Right cardiac atrium (tissue), 5 donors: ENCODE results near the gene MOSPD2. TPM values are rescaled to one million over a fixed set of nuclear protein-coding genes. Genes with fewer than 3 reads are reported as not detected.

Experiments used
- ATAC-seq, 2 donors: fragments of 200-7000 bp; cut with Tn5 transposase; one replicate each; pipeline versions ENCODE4 v1.8.0 to v1.9.1; 2020; ENCODE audit warnings: moderate library complexity in 2 of 2, mild to moderate bottlenecking in 1 of 2
- DNase-seq, 3 donors: peaks; one replicate each; pipeline ENCODE4 v3.0.0-alpha.2; 2020
- H3K27ac ChIP-seq: one replicate; pipeline ENCODE4 v1.5.1; 2013; ENCODE audit warnings: mild to moderate bottlenecking, low read length, control low read depth, moderate library complexity
- H3K27me3 ChIP-seq: one replicate; pipeline ENCODE4 v1.6.1; 2013; ENCODE audit not compliant: control insufficient read depth, insufficient read depth
- H3K4me1 ChIP-seq: one replicate; pipeline ENCODE4 v1.6.1; 2013; ENCODE audit warnings: low read length; ENCODE audit not compliant: control insufficient read depth, insufficient read depth
- H3K4me3 ChIP-seq: one replicate; pipeline ENCODE4 v1.5.1; 2013; ENCODE audit warnings: low read length, control low read depth
- H3K9me3 ChIP-seq: one replicate; pipeline ENCODE4 v1.6.1; 2013; ENCODE audit warnings: low read length; ENCODE audit not compliant: control insufficient read depth
- WGBS: extraction: QIAGEN DNeasy Blood & Tissue Kit; methylation state at CpG from one replicate; pipeline ENCODE4 v1.1.7; 2013; 5-methylcytosine and 5-hydroxymethylcytosine counted together
- intact Hi-C, 4 donors: fragments of 100-400 bp; cut with DNase I; formaldehyde crosslinking; loops; one replicate each; pipeline versions ENCODE4 v1.11.0 to v1.14.0; 2022 to 2023
- polyA plus RNA-seq: library from polyadenylated mRNA; stranded (reverse); fragments of 200-250 nt; gene quantifications from one replicate; pipeline ENCODE4 v1.2.3, GENCODE V29; 2013
- total RNA-seq, 4 donors: library from RNA; stranded (reverse); fragmentation: NEBNext Ultra II Directional; extraction: Animal tissue kit (Norgen Biotek cat#: 25700); gene quantifications; one replicate each; pipeline ENCODE4 v1.2.1, GENCODE V29; 2021
- donor health status: healthy with polysubstance abuse.
- donor health status: DM: no; HTN: yes; CAD: no.
- donor health status: DM: no; HTN: no; CAD: no.
- donor health status: DM: no; HTN: yes; CAD: no; lungs with severe emphysema.
- donor health status: DM: yes; HTN: yes; CAD: no.

MOSPD2 gene
- total and polyA plus RNA-seq, 5 donors: 2.8 to 8.1 (median 6.9) TPM

DNA sequence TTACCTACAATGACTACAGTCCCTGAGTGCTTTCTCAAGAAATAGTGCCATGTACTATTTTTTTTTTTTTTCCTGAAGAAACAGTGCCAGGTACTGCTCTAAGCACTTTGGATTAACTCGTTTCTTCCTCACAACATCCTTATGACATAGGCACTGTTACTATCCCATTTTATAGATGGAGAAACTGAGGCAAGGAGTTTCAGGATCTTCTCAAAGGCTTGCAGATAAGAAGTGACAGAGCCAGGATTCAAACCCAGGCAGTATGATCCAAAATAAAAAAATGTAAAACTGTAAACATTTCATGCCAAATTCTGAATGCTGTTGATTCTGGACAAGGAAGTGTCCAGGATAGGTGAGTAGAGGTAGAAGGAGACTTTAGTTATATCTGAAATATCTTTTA is 1.5 kb upstream of the MOSPD2 start:
- DNase-seq: no peak
- Histone ChIP-seq H3K4me1 (peaks cover 1% of the 10 kb centered on the region), H3K27ac (no peak overlapping the region), H3K27me3 (no peaks in the 10 kb centered on the region), H3K4me3 (no peak overlapping the region), H3K9me3 (no peaks in the 10 kb centered on the region)
- no peak for ATAC-seq
- WGBS: 73% methylated on average over 1 of the region's 1 CpG
- intact Hi-C loops: no loop called here

DNA sequence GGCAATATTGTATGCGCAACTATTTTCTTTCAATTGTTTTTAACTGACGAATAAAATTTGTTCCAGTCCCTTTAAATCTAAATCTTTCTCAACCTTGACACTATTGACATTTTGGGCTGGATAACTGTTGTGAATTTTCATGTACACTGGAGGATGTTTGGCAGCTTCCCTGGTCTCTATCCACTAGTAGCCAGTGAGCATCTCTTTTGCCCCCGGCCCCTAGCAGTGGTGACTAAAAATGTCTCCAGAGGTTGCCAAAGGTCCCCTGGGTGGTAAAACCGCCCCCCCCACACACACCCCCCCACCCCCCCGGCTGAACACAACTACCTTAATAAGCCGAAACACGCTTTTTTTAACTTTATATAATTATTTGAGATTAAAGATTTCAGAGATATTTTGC is 866 bp upstream of the MOSPD2 start:
- H3K9me3 ChIP-seq: no peaks in the 10 kb centered on the region
- H3K27me3 ChIP-seq: no peaks in the 10 kb centered on the region
- peaks cover 1% of the 10 kb centered on the region for H3K4me1 ChIP-seq
- WGBS: 16% methylated on average over 7 of the region's 7 CpGs
- peak overlapping the region; percentile 62 for H3K4me3 ChIP-seq
- intact Hi-C loops: no loop called here
- ATAC-seq: no peak
- no peak for DNase-seq
- no peak overlapping the region for H3K27ac ChIP-seq

DNA sequence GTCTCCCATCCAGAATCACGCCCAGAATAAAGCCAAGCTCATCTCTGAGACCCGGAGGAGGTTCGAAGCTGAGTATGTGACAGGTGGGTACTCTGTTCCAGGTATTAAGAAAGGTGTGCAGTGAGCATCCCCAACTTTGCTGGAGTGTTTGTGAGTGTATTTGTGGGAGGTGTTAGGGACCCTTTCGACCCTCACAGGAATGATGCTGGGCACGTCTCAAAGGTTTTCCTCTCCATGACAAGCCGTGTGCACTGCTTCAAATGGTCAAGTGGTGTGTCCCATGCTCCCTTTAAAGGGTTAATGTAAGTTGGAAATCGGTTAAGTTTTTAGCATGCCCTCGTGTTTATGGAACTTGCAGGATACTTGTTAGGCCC is 442 bp downstream of the MOSPD2 start:
- H3K4me1 ChIP-seq: peaks cover 1% of the 10 kb centered on the region
- no peaks in the 10 kb centered on the region for H3K27me3 ChIP-seq
- 3% methylated on average over 8 of the region's 8 CpGs for WGBS
- intact Hi-C loops: no loop called here
- H3K4me3 ChIP-seq: peak overlapping the region; percentile 98
- H3K27ac ChIP-seq: peak overlapping the region; percentile 85
- no peaks in the 10 kb centered on the region for H3K9me3 ChIP-seq
- DNase-seq (no peak), ATAC-seq (no peak)

DNA sequence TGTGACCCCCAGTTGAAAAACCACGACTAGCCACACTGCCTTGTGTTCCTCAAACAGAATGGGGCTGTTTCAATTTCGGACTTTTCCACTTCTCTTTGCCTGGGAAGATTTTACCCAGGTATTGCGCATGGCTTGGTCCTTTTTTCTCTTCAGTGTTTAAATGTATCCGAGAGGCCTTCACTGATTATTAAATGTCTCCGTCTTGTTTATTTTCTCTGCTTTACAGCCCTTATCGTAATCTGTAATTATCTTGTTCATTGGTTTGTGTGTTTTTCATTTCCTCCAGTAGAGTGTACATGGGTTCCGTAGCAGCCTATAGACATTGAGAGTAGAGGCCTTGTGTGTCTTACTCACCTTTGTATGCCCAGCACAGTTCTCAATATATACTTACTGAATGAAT is 2.4 kb downstream of the MOSPD2 start:
- peaks cover 1% of the 10 kb centered on the region for H3K4me1 ChIP-seq
- H3K27ac ChIP-seq: no peak overlapping the region
- DNase-seq (no peak), ATAC-seq (no peak)
- H3K4me3 ChIP-seq: no peak overlapping the region
- H3K9me3 ChIP-seq: no peaks in the 10 kb centered on the region
- 89% methylated on average over 7 of the region's 7 CpGs for WGBS
- H3K27me3 ChIP-seq: no peaks in the 10 kb centered on the region
- intact Hi-C loops: no loop called here

DNA sequence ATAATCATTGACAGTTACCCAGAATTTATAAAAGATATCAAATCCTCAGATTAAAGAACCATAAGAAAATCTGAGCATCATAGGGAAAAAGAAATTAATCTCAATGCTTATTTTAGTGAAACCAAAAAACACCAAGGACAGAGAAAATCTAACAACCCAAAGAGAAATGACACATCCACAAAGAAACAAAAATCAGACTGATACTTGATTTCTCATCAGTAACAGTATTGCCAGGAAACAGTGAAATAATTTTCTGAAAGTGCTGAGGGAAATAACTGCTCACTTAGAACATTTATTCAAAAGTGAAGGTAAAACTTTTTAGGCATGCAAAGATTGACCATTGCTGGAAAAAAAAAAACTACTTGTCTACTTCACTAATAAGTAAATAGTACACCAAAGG is 10.6 kb downstream of the MOSPD2 start:
- no peak for ATAC-seq
- intact Hi-C loops: no loop called here
- no peaks in the 10 kb centered on the region for H3K9me3 ChIP-seq

DNA sequence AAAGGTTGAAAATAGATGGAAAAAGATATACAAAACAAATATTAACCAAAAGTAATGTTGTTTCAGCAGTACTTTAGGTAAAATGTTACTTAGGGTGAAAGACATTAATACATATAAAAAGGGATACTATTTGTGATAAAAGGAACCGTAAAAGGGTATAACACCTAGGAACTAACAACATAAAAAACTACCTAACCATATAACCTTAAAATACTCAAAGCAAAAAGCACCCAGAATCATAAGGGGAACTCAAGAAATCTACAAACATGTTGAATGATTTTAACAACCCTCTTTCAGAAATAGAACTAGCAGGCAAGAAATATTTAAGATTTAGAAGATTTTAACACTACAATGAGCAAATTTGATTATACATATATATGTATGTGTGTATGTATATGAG is 11.5 kb downstream of the MOSPD2 start:
- DNase-seq: no peak
- Histone ChIP-seq H3K4me3 (no peak overlapping the region), H3K27me3 (no peaks in the 10 kb centered on the region), H3K4me1 (no peaks in the 10 kb centered on the region), H3K27ac (no peak overlapping the region), H3K9me3 (no peaks in the 10 kb centered on the region)
- 94% methylated on average over 1 of the region's 1 CpG for WGBS
- intact Hi-C loops: no loop called here
- ATAC-seq: no peak

More for the DNA sequence above, 10.6 kb downstream of the MOSPD2 start:
- no peaks in the 10 kb centered on the region for H3K4me1 ChIP-seq
- no peak overlapping the region for H3K27ac ChIP-seq
- no peak overlapping the region for H3K4me3 ChIP-seq
- DNase-seq: no peak
- no peaks in the 10 kb centered on the region for H3K27me3 ChIP-seq

DNA sequence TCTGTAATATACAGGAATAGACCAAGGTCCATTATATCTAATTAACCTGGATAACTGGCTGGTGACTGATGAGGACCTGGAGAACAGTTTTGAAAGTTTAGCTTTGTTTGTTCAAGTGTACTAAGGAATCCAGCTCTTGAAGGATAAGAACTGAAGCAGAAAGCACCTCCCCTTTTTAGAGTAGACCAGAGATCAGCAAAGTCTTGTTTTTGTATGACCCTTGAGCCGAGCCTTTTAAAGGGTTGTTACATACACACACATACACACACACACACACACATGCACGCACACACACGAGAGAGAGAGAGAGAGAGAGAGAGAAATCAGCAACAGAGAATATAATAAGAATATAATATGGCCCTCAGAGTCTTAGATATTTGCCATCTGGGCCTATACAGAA is 13.0 kb downstream of the MOSPD2 start:
- 92% methylated on average over 3 of the region's 3 CpGs for WGBS
- no peak overlapping the region for H3K4me3 ChIP-seq
- H3K27me3 ChIP-seq: no peaks in the 10 kb centered on the region
- H3K27ac ChIP-seq: no peak overlapping the region
- DNase-seq (no peak), ATAC-seq (no peak)
- intact Hi-C loops: no loop called here
- no peaks in the 10 kb centered on the region for H3K4me1 ChIP-seq
- no peaks in the 10 kb centered on the region for H3K9me3 ChIP-seq

DNA sequence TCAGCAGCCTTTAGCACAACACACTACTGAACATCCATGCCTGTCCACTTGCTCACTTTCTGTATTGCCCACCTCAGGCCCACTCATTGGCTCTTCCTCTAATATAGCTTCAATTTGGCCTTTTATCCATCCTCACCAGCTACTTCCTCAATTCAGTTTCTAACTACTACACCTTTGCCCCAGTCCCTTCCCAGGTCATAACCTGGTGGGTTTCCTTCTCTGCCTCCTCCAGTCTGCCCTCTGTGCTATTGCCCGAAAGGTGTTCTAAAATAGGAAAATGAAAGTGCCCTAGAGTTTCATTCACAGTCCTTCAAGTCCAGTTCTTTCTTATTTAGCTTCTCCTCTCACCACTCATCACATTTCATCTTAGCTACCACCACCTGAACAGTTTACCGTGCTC is 23.1 kb downstream of the MOSPD2 start:
- intact Hi-C loops: no loop called here
- no peak for DNase-seq
- 83% methylated on average over 2 of the region's 2 CpGs for WGBS
- Histone ChIP-seq H3K4me3 (no peak overlapping the region), H3K4me1 (no peaks in the 10 kb centered on the region), H3K27ac (no peak overlapping the region), H3K27me3 (no peaks in the 10 kb centered on the region), H3K9me3 (no peaks in the 10 kb centered on the region)
- ATAC-seq: no peak

DNA sequence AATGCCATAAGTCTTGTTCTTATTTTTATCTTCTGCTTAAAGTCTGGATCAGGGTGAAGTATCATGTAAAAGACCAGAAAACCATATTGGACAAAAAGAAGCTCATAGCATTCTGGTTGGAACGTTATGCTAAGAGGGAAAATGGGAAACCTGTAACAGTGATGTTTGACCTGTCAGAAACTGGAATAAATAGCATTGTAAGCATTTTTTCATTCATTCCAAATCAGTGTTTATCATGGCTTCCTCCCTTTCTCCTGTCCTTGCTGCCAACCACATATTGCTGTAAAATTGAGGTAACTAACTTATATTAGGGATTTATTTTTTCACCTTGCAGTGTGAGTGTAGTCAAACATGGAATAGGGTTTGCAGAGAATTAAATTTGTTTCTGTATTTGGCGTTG is 23.8 kb downstream of the MOSPD2 start:
- no peak for ATAC-seq
- H3K27me3 ChIP-seq: no peaks in the 10 kb centered on the region
- H3K27ac ChIP-seq: no peak overlapping the region
- H3K4me1 ChIP-seq: no peaks in the 10 kb centered on the region
- no peaks in the 10 kb centered on the region for H3K9me3 ChIP-seq
- no peak for DNase-seq
- intact Hi-C loops: no loop called here
- 94% methylated on average over 2 of the region's 2 CpGs for WGBS
- no peak overlapping the region for H3K4me3 ChIP-seq

DNA sequence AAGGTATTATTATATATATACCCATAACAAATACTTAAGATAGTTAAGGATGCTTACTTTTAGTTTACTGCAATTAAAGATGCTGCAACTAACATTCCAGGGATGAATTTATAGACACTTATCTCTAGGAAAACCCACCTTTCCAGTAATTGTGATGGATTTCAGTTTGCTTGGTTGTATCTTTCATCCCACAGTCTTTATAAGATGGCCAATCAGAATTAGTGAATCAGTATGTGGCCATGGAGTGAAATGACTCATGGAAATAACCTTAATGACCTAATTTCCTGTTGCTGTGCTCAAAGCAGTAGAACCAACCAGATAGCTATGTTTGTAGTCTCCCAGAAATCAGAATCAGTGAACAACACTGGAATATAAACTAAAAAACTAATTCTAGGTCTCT is 26.4 kb downstream of the MOSPD2 start:
- intact Hi-C loops: no loop called here
- no peak overlapping the region for H3K4me3 ChIP-seq
- H3K4me1 ChIP-seq: no peaks in the 10 kb centered on the region
- H3K27me3 ChIP-seq: no peaks in the 10 kb centered on the region
- no peak overlapping the region for H3K27ac ChIP-seq
- H3K9me3 ChIP-seq: no peaks in the 10 kb centered on the region
- DNase-seq: no peak
- ATAC-seq: peak in 1 of 2 donors; percentile 82

DNA sequence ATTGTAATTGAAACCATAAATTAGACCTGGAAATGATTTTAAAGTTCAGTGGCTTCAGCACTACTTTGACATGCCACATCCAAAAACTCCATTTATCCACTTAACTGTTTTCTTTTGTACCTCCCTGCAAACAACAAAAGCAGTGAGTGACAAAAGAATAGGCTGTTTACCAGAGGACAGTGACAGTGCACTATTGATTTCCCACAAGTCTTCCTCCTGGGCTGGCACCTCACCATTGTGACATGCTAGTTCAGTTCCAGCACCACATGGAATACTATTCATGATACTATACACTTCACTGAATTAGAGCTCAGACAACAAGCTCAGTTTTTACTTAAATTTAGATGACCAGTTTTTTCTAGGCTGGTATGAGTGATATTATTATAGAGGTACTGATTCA is 29.3 kb downstream of the MOSPD2 start:
- Histone ChIP-seq H3K4me1 (no peaks in the 10 kb centered on the region), H3K9me3 (no peaks in the 10 kb centered on the region), H3K27ac (no peak overlapping the region), H3K27me3 (no peaks in the 10 kb centered on the region), H3K4me3 (no peak overlapping the region)
- DNase-seq (no peak), ATAC-seq (no peak)
- intact Hi-C loops: no loop called here

DNA sequence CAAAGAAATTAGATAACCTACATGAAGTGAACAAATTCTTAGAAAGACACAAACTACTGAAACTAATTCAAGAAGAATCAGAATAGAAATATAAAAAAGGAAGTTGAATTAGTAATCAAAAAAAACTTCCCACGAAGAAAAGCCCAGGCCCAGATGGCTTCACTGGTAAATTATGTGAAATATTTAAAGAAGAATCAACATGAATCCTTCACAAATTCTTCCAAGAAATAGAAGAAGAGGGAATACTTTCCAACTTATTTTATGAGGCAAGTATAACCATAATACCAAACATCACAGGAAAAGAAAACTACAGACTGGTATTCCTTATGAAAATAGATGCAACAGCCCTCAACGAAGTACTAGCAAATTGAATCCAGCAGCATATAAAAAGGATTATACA is 30.7 kb downstream of the MOSPD2 start:
- no peak overlapping the region for H3K4me3 ChIP-seq
- intact Hi-C loops: no loop called here
- no peak for ATAC-seq
- no peaks in the 10 kb centered on the region for H3K4me1 ChIP-seq
- 69% methylated on average over 2 of the region's 2 CpGs for WGBS
- no peaks in the 10 kb centered on the region for H3K9me3 ChIP-seq
- no peaks in the 10 kb centered on the region for H3K27me3 ChIP-seq
- no peak overlapping the region for H3K27ac ChIP-seq
- DNase-seq: no peak
